ENCODE measurements around the gene KIAA1217. TPM values are rescaled to one million over a fixed set of nuclear protein-coding genes. Genes with fewer than 3 reads are reported as not detected.

KIAA1217 gene
- total RNA-seq, 1 experiment from 2014 or later, result 76.2 TPM

- DNase-seq (ENCODE audit: low spot score), result no peak
- Histone ChIP-seq H3K36me3 (ENCODE audit: insufficient read depth, low read length, poor library complexity, severe bottlenecking) (no peaks in the 10 kb centered on the region), H3K27me3 (replicated peaks; ENCODE audit: insufficient read depth, low read depth, low read length, poor library complexity) (no peaks in the 10 kb centered on the region), H3K27ac (ENCODE audit: low read depth, low read length, poor library complexity, severe bottlenecking) (no peak overlapping the region), H3K4me1 (ENCODE audit: insufficient read depth, low read length, poor library complexity, severe bottlenecking) (peaks cover 4% of the 10 kb centered on the region), H3K4me3 (ENCODE audit: low read depth, low read length, poor library complexity, severe bottlenecking) (no peak overlapping the region), H3K9me3 (ENCODE audit: low read depth, low read length, poor library complexity, severe bottlenecking) (no peaks in the 10 kb centered on the region)
- intact Hi-C loops (cut with micrococcal nuclease; ENCODE audit: unreplicated experiment), result no loop called here
- ChIA-PET CTCF (no interaction called here), POLR2A (ENCODE audit: low non-redundant PET) (no interaction called here)
- BruUV-seq (replicated peaks), result no TSS peak
- TF ChIP-seq EZH2 (IDR thresholded peaks at IDR 0.05; ENCODE audit: borderline replicate concordance, low read depth, low read length, poor library complexity, severe bottlenecking) (no peak), CTCF (conservative IDR thresholded peaks at IDR 0.05; ENCODE audit: low read depth, low read length) (no peak)
Measured at GRCh38 chr10:24432478-24433416, 223.8 kb downstream of the KIAA1217 start.

GRCh38 chr10:24433705-24434104 is 224.8 kb downstream of the KIAA1217 start:
- ChIA-PET CTCF (no interaction called here), POLR2A (ENCODE audit: low non-redundant PET) (no interaction called here)
- intact Hi-C loops (cut with micrococcal nuclease; ENCODE audit: unreplicated experiment), result no loop called here
- no peak overlapping the region for H3K27ac ChIP-seq (ENCODE audit: low read depth, low read length, poor library complexity, severe bottlenecking)
- BruUV-seq (replicated peaks), result no TSS peak
- DNase-seq (ENCODE audit: low spot score), result no peak
- H3K4me1 ChIP-seq (ENCODE audit: insufficient read depth, low read length, poor library complexity, severe bottlenecking), result peaks cover 4% of the 10 kb centered on the region
- no peak overlapping the region for H3K4me3 ChIP-seq (ENCODE audit: low read depth, low read length, poor library complexity, severe bottlenecking)
- H3K36me3 ChIP-seq (ENCODE audit: insufficient read depth, low read length, poor library complexity, severe bottlenecking), result no peaks in the 10 kb centered on the region
- H3K27me3 ChIP-seq (replicated peaks; ENCODE audit: insufficient read depth, low read depth, low read length, poor library complexity), result no peaks in the 10 kb centered on the region
- no peaks in the 10 kb centered on the region for H3K9me3 ChIP-seq (ENCODE audit: low read depth, low read length, poor library complexity, severe bottlenecking)
- TF ChIP-seq CTCF (conservative IDR thresholded peaks at IDR 0.05; ENCODE audit: low read depth, low read length), result no peak
- no peak for TF ChIP-seq EZH2 (IDR thresholded peaks at IDR 0.05; ENCODE audit: borderline replicate concordance, low read depth, low read length, poor library complexity, severe bottlenecking)

- BruUV-seq (replicated peaks), result no TSS peak
- intact Hi-C loops (cut with micrococcal nuclease; ENCODE audit: unreplicated experiment), result no loop called here
- no peaks in the 10 kb centered on the region for H3K27me3 ChIP-seq (replicated peaks; ENCODE audit: insufficient read depth, low read depth, low read length, poor library complexity)
- H3K4me3 ChIP-seq (ENCODE audit: low read depth, low read length, poor library complexity, severe bottlenecking), result no peak overlapping the region
- no peaks in the 10 kb centered on the region for H3K36me3 ChIP-seq (ENCODE audit: insufficient read depth, low read length, poor library complexity, severe bottlenecking)
- H3K27ac ChIP-seq (ENCODE audit: low read depth, low read length, poor library complexity, severe bottlenecking), result no peak overlapping the region
- TF ChIP-seq CTCF (conservative IDR thresholded peaks at IDR 0.05; ENCODE audit: low read depth, low read length), result no peak
- TF ChIP-seq EZH2 (IDR thresholded peaks at IDR 0.05; ENCODE audit: borderline replicate concordance, low read depth, low read length, poor library complexity, severe bottlenecking), result no peak
- ChIA-PET CTCF (no interaction called here), POLR2A (ENCODE audit: low non-redundant PET) (no interaction called here)
- H3K4me1 ChIP-seq (ENCODE audit: insufficient read depth, low read length, poor library complexity, severe bottlenecking), result peaks cover 8% of the 10 kb centered on the region
- H3K9me3 ChIP-seq (ENCODE audit: low read depth, low read length, poor library complexity, severe bottlenecking), result no peaks in the 10 kb centered on the region
- no peak for DNase-seq (ENCODE audit: low spot score)
Measured at GRCh38 chr10:24434961-24435360, 226.0 kb downstream of the KIAA1217 start.
